NCI-H460 (cell line): ENCODE data around the gene CPNE5. TPM values are rescaled to one million over a fixed set of nuclear protein-coding genes. Genes with fewer than 3 reads are reported as not detected.

Source experiments
- DNase-seq: peaks from one replicate; pipeline ENCODE4 v3.0.0-alpha.2; 2016; ENCODE audit warnings: low read depth; ENCODE audit errors: extremely low read depth
- total RNA-seq: library from RNA; depleted of rRNA; stranded (reverse); fragments of >200 nt; shearing (Covaris generic); gene quantifications from 2 replicates; pipeline ENCODE4 v1.2.3, GENCODE V29; 2014

The CPNE5 gene
- total RNA-seq, 1 experiment from 2014 or later = 0.07 TPM

DNA sequence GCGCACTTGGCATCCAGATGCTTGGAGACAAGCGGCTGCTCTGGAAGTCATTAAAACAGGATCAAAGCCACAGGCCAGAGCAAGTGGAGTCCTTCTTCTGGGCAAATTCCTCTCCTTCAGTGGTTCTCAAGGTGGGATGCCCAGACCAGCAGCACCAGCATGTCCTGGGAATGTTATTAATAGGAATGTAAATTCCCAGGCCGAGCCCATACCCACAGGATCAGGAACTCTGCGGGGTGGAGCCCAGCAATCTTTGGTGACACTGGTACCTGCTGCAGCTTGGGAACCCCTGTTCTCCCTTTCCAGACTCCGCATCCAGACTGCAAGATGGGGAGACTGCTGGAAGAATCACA, 44.6 kb downstream of the CPNE5 start:
- no peak for DNase-seq

DNA sequence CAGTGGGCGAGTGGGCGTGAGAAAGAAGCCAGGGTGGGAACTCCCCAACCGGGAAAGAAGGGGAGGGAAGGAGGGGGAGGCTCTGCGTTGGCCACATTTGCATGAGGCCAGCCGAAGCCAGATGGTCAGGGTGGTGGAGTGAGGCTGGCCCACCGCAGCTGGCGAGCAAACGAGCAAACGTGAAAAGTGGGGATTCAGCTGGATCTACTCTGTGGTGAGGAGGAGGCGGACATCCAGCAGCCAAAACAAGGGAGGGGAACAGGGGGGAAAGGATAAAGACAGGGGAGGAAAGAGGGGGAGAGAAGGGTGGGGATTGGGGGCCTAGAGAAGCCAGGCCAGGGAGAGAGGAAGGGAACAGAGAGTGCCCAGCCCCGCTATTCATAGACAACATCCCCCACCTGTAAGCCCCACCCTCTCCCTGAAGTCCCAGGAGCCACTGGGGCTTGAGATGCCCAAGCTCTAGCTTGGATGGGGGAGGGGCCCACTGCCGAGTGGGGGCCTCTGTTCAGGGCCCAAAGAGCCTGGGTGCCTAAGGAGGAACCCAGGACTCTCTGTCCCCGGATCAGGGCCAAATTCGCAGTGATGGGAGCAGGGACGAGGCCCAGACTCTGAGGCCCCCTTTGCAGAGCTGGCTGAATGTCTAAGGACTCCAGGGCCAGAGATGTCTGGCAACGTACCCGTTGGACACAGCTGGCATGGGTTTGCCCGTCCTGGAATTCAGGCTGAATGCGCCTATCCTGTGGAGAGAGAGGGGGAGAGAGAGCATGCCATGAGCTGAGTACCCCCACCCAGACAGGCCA, 45.1 kb downstream of the CPNE5 start:
- DNase-seq = no peak

DNA sequence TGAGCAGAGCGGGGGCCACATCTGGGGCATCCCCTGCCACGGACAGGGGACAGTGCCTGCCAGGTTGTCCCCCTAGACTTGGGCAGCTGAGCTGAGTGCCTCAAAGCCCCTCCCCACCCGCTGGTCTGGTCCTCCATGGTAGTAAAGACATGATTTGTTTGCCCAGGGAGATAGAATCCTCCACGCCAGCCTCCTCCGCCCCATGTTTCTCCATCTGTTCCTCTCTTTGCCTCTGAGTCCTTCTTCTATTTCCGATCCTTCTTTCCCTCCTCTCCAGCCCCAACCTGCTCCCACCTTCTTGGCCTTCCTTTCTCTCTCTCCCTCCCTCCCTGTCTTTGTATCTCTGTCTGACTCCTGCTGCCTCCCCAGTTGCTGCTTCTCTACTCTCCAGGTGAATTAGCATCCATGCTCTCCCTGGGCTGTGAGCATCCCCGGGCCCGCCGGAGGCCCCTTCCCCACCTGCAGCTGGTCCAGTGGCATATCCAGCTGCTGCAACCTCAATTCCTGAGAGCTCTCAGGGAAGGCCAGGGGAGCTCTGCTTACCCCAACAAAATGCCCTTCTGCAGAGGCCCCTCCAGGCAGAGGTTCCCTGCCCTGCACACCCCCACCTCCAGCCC, 45.8 kb downstream of the CPNE5 start:
- no peak for DNase-seq

DNA sequence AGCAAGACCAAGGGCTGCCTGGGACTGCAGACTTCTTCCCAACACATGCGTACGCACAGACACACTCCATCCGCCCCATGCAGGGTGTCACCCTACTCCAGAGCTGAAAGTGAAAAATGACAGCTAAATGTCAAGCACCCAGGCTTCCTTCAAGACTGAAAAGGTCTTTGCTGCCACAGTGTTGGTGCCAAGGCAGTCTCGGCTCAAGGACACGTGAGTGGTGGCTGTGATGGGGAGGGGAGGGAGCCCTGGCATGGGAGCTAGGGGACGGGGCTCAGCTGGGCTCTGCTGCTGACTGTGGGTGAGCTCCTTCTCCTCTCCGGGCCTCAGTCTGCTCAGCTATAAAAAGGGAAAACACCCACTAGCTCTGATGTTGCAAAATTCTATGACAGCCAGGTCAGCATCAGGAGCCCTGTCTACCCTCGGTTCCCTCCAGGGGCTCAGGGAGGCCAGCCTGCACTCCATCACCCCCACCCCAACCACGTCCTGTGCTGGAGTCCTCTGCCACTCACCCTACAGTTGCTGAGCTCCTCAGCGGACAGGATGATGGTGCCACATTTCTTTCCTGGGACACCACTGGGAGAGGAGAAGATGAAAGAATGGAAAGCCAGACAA, 47.6 kb downstream of the CPNE5 start:
- no peak for DNase-seq

DNA sequence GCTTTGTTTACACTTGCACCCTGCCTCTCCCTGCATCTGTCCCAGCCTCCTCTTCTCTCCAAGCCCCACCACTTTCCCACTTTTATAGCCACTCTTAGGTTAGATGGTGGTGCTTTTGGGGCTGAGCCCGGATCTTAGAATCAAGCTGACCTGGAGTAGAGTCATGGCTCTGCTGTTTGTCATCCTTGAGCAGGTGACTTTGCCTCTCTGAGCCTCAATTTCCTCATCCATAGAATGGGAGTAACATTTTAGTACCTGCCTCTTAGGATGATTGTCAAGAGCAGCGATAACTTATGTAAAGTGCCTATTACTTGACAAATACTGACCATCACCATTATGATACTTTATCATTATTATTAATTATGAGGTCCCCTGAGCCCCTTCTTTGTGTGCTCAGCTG, 48.2 kb downstream of the CPNE5 start:
- DNase-seq = no peak

DNA sequence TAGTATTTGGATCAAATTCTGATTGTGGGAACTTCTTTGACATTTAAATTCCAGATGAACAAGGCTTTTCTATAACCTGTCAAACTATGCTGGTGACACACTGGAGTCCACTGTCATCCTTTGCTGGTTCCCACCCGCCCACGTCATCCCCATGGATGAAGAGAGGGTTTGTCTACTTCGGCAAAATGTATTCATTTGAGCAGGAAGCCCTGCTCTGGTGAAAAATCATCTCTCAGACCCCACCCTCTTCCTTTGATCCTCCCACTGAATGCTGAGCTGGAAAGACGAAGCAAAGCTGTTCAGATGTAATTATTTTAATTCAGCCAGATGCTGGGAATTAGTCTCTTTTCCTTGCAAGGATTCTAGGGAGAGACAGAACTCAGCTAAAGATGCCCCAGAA, 50.5 kb downstream of the CPNE5 start:
- DNase-seq = no peak

DNA sequence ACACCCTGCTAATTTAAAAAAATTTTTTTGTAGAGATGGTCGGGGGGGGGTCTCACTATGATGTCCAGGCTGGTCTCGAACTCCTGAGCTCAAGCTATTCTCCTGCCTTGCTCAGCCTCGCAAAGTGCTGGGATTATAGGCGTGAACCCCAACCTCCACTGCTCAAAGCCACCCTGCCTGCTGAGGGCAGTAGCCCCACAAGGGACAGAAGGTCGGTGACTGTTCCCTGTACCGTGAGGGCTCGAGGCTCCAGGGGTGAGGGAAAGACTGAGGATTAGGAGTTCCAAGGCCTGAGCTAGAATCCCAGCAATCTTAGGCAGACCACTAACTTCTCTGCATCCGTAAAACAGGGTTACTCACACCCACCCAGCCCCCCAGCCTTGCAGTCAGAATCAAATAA, 51.1 kb downstream of the CPNE5 start:
- no peak for DNase-seq

DNA sequence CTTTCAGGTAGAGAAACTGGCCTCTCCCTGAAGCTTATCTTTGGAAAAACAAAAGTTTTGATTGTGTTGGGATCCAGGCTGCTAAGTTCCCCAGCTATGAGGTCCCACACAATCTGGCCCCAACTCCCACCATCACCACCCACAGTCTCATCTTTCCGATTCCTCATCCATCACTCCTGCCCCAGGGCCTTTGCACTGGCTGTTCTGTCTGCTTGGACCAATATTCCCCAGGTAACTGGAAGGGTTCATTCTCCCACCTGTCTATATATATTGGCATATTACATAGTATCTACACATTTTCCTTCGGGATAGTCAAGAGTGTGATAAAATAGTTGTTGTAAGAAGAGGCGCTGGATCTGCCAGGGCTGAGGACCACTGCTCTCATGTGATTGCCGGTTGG, 52.0 kb downstream of the CPNE5 start:
- DNase-seq = no peak

DNA sequence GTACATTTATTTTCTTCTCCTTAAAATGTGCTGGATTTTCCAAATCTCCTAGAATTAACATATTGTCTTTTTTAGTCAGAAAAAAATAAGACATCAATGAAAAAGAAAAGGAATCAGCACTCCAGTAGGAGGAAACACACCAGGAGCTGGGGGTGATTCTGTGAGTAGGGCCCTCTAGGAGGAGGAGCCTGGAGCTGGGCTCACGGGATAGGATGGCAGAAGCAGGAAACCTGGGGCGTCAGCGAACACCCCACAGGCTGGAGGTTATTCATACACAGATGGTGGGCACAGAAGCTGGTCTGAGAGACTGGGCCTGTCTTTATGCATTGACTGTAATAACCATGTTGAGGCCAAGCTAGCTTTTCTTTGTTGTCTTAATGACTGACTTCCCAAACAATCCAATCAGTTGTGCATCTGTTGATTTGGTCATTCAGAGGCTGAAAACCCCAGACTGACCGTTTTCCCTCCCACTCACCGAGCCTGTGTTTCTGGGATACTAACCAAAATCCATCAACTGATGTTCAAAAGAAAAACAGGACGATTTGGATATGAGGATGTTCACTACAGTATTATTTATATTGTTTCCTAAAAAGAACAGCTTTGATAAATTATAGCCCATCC, 53.1 kb downstream of the CPNE5 start:
- no peak for DNase-seq

DNA sequence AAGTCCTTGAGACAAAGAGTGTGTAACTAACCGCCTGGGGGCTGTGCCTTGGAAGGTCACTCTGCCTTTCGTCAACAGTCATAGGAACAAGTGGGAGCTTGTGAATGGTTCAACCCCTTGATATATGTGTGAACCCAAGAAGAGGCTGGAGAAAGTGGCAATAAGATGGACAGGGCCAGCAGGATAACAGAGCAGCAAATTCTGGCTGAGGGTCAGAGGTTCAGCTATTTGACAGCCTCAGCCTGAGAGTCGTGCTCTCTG, 54.9 kb downstream of the CPNE5 start:
- DNase-seq = no peak

DNA sequence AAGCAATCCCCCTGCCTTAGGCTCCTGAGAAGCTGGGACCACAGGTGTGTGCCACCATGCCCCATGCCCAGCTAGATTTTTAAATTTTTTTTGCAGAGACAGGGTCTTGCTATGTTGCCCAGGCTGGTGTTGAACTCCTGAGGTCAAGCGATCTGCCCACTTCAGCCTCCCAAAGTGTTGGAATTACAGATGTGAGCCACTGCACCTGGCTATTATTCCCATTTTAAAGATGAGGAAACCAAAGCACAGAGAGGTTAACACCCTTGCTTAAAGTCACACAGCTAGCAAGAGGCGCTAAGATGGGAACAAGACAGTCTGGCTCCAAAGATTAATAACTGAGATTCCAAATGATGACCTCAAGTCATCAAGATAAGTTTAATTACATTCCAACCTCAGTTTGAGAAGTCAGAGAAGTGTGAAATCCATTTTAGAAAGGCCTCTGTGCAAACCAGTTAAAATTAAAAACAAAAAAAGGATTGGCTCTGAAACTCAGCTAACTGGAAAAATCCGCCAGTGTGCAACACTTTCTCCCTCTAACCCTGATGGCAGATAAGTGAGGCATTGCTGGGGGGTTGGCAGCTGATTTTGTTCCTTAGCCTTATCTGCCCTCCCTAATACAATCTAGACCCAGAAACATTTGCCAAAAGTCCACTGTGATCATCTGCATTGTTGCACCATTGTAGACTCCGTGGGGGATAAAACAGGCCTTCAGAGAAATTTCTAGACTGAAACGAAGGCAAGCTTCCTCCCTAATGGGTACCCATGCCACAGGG, 55.5 kb downstream of the CPNE5 start:
- DNase-seq = no peak

DNA sequence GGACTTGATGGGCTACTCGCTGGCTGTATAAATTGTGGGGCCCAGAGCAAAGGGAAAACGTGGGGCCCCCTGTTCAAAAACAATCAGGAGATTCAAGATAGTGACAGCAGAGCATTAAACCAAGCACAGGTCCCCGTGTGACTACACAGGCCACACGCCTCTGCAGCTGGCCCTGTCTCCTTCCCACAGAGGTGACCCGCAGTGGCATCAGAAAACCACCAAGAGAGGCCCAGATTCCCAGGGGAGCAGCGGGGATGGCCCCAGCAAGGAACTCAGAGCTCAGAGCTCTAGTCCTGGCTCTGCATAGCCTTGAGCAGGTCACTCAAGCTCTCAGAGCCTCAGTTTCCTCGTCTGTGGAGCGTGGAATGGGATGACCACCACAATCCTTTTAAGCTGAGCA, 57.6 kb downstream of the CPNE5 start:
- no peak for DNase-seq

DNA sequence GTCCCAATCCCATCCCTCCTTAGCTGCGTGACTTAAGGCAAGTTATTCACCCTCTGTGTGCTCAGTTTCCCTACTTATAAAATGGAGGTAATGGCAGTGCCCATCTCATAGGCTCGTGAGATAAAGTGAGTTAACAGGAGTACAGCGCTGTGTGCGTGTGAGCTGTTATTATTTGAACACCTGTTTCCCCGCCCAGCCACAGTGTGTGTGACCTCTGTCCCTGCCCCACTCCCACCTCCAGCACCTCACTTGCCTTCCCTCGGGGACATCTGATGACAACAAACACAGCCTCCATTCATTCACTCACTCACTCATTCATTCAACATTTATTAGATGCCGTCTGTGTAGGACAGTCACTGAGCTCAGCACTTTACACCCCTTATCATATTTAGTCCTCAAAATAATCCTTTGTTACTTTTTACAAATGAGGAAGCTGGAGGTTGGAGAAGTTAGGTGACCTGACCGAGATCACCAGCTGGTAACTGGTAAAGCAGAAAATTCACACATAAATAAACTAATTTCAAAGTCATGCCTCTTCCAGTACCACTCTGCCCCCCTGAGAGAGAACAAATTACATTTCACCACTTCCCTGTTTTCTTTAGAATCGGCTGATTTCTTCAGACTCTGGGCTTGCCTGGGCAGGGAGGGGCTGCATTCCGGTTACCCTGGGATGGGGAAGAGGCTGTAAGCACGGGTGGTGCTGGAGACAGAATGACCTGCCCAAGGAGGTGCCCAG, 58.6 kb downstream of the CPNE5 start:
- DNase-seq = no peak

DNA sequence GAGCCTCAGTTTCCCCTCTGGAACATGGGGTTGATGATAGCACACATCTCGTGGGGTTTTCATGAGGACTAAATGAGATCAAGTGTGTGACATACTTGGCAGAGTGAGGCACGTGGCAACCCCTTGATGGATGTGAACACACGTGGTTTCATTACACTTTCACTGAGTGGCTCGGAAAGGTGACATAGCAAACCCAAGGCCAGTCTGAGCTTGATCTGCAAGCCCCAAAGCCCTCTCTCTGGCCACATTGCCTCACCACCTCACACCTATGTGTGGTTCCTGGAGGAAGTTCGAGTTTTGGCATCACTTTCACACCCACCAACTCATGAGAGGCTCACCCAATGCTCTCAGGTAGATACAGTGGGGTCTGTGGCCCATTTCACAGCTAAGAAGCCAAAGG, 60.0 kb downstream of the CPNE5 start:
- DNase-seq = no peak

DNA sequence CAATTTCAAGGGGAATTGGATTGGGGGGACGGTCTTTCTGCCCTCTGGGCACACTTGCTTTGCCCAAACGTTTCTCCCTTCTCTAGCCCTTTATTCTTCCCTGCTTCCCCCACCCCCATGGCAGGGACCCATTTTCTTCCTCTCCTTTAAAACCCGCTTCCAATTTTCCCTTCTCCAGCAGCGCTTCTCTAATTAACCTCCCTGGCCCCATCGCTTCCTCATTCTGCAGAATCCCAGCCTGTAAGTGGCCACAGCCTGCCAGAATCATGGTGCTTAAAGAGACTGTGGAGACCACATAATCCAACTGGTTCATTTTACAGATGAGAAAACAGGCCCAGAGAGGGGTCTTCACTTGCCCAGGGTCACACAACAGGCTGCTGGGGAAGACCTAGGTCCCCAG, 61.4 kb downstream of the CPNE5 start:
- DNase-seq = no peak

DNA sequence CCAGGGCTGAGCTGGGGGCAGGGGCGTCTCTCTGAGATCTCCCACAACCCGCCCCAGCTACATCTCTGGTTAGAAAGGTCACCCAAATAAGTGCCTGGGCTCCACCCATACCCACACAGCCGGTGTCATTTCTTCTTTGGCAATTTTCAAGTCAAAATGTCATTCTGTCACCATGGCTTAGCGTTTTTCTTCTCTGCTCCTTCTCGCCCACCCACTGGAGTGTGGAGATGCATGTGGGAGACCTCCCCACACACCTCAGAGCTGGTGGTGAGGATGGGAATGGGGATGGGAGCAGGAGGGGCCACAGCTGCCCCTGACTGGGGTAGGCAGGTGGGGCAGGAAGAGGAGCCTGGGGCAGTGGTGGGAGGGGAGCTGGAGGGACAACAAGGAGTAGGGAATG, 63.1 kb downstream of the CPNE5 start:
- no peak for DNase-seq

DNA sequence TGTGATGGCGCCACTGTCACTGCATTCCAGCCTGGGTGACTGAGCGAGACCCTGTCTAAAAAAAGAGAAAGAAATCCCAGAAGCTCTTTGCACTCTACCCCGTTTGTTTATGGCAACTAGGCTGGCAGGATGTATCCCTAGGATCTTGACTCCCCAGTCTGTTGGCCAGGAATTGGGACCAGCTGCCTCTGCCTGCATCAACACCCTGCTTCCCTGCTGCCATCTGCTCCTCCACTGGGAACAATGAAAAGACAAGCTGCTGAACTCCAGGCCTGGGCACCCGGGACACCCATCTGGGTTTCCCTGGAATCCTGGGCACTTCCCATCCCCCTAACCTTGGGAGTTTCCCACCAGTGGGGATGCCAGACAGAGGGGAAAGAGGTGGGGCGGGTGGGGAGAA, 64.9 kb downstream of the CPNE5 start:
- DNase-seq = no peak

DNA sequence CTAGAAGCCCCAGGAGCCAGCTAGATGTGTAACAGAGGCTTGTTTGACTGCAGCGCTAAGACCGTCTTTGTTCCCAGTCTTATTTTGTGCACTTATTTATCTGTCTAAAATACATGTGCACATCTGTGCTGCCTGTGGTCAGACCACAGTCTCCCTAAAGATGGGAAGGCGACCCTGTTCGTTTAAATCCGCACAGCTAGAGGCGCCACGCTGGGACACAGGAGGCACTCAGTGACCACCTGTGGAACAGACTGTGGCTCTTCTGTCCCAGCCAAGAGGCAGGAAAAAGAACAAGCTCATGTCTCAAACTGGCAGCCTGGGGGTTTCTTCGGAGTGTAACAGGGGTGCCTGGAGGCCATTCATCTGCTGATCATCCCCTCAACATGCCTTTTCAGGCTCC, 66.8 kb downstream of the CPNE5 start:
- DNase-seq = no peak

DNA sequence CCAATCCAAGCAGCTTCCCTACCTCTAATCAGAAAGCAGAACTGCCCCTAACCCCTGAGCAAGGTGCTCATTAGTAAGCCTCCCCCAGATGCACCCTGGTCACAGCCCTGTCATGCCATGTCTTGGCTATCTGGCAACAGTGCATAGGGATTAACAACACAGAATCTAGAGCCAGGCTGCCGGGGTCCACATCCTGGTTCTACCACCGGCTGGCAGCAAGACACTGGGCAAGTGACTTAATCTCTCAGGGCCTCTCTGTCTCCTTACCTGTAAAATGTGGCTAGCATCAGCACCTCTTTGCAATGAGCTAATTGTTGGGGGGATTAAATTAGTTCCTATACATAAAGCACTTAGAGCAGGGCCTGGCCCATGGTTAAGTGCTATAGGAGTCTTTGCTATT, 68.1 kb downstream of the CPNE5 start:
- DNase-seq = no peak

DNA sequence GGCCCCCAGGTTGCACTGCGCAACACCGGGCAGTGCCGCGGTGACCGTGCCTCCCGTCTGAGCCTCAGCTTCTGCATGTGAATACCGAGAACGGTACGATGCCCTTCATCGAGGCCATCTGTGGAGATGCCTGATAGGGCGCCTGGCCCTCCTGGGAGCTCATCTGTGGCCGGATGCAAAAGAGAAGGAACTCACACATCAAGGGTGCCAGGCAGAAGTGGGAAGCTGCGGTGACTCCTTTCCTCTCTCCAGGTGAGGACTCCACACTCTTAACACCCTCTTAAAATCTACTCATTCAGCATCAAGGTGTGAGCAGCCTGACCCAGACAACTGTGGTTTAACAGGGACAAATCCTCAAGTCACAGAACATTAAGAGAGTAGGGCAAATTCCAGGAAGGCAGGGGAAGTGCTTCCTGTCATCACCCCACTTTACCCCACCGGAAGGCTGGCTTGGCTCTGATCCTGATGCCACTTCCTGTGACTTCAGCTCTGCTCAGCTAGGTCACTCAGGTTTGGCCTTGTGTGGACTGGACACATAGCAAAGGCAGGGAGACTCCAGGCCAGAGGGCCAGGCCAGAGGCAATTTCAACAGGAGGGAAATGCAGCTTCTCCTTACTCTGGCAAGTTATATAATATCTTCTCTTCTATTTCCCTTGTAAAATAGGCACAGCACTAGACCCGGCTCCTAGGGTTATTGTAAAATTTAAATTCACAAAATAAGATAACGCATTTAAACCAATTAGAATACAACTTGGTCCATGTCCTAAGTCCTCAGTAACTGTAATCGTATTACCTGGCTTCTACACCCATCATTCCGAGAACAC, 69.4 kb downstream of the CPNE5 start:
- no peak for DNase-seq
